NCI-H1417 treated with DMSO at 0.1 percent for 48 hours (cell line): ENCODE results near the gene MBOAT1.
"Not testable (repeated sequence)": the region's sequence is repeated elsewhere in the genome, so short reads cannot be mapped to it uniquely, and the experiment has no call there.

Experiments
- DNase-seq: peaks from one replicate; lab custom pipeline; 2025; lab: John Stamatoyannopoulos, UW

The MBOAT1 gene

DNA sequence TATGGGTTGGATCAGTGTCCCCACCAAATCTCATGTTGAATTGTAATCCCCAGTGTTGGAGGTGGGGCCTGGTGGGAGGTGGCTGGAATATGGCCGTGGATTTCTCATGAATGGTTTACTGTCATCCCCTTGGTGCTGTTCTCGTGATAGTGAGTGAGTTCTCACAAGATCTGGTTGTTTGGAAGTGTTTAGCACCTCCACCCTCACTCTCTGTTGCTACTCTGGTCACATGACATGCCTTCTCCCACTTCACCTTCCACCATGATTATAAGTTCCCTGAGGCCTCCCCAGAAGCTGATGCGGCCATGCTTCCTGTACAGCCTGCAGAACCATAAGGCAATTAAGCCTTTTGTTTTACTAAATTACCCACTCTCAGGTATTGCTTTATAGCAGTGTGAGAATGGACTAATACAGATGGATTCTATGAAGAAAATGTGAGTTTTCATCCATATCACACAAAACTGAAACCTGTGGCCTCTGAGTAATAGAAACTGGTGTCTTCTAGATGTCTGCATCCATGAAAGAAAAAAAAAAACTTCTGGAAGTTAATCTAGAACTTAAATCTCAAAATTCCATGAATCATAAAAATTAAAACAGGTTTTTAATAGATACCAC is 39.3 kb downstream of the MBOAT1 start:
- no peak for DNase-seq

DNA sequence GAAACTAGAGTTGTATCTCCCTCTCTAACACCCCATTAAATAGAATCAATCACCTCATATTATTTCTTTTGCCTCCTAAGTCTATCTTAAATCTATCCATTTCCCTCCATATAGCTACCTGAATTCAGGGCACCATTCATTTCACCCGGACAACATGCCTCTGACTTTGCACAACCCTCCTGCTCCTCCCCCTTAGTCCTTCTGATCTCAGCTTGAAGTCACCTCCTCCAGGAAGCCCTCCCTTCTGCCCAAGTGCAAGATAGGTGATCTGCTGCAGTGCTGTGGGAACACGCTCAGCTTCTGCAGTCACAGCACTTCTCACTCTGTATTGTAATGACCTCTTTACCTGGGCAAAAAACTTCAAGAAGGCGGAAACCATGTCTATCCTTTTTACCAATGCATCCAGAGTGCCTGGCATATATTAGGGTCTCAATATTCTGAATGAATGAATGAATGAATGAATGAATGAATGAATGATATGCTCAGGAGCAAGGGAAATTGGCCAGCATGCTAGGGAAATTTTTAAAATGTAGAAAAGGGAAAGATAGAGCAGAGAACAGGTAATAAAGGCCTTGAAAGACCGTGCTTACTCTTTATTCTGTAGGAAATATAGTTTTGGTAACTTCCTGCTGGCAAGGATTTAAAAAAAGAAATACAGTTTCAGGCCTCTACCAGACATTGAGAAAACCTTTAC is 41.7 kb downstream of the MBOAT1 start:
- no peak for DNase-seq

DNA sequence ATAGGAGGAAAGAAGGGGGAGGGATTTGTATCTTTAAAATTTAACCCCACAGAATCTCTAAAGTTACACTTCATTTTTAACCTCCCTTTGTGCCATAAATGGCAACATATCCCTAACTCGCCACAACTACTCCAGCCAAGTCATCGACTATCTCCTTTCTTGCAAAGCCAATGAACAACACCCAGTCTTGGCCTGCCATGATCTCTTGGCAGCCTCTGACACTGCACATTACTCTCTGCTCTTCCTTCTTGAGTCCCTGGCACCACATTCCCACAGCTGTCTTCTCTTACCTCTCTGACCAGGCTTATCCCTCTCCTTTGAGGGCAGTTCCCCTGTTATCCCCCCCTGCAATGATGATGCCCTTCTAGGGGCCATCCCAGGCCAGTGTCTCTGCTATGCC is 42.5 kb downstream of the MBOAT1 start:
- no peak for DNase-seq

DNA sequence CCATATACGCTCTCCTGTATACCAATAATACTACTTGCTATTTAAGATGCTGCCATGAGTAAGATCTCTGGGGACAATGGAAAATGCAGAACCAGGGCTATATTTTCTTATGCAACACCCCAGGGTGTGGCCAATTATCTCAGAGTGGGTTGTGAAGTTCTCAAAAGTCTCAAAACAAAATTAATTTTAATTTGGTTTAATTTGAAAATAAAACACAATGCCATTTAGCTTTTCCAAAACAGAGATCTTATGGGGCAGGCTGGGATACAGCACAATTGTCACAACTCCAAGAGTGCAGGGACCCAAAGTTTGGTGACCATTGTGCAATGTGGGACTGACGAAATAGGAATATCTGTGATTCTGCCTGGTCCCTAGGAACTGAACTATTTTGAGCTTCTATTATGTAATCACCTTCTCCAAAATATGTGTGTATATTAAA is 43.1 kb downstream of the MBOAT1 start:
- no peak for DNase-seq

DNA sequence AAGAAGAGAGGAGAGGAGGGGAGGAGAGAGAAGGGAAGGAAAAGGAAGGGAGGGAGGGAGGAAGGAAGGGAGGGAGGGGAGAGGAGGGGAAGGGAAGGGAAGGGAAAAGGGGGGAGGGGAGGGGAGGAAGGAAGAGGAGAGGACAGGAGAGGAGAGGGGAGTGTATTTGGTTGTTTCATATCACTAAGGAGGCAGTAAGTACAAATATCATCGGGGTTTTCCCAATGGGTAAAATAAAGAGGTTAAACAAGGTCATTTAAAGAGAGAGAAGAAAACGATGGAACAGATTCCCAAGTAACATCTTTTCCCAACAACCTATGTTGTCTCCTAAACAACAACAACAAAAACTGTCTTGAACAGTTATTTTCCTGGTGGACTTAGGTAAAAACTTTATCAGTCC is 43.6 kb downstream of the MBOAT1 start:
- DNase-seq = no peak

DNA sequence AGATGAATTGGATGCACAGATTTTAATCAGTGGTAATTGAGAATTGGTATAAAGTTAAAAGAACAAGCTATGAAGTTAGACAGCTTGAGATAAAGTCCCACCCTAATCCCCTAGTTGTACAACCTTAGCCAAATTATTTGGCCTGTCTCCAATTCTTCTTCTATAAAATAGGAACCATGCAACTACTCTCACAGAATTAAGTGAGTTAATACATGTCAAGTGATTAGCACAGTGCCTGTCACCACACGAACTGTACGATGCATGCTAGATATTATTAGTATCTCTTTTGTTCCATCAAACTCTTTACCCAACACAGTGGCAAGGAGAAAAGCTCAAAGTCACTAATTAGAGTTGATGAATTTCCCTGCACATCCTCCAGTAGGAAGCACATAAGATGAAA is 44.7 kb downstream of the MBOAT1 start:
- no peak for DNase-seq

DNA sequence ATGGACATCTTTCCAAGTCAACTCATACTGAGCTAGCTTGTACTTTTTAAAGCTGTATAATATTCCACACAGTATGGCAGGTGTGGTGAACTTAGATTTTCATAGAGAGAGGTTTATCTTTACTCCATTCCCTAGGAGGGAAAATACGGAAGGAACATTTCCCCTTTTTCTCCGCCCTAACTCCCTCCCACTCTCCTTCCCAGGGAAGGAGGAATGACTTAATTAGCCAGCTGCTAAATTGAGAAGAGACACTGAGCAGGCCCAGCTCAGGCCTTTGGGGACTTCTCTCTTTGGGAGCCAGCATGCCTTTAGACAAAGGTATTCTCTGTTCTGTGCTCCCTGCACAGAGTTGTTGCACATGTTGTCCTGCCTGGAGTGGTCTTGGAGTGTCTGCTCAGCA is 46.1 kb downstream of the MBOAT1 start:
- no peak for DNase-seq

DNA sequence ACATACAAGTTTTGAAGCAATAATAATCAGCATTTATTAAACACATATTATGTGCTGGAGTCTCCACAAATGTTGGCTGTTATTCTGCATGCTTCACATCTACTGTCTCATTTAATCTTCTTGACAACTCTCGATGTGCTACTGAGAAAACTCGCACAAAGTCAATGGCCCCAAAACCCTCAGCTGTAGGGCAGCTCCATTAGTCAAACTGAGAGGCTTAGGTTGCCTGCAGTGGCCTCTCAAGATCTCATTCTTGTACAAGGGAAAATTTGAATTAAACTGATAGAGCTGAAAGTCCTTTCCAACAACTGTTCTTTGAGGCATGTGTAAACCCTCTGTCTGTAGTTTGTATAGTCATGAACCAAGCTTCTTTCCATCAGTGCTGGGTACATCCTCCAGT is 49.8 kb downstream of the MBOAT1 start:
- DNase-seq = no peak

DNA sequence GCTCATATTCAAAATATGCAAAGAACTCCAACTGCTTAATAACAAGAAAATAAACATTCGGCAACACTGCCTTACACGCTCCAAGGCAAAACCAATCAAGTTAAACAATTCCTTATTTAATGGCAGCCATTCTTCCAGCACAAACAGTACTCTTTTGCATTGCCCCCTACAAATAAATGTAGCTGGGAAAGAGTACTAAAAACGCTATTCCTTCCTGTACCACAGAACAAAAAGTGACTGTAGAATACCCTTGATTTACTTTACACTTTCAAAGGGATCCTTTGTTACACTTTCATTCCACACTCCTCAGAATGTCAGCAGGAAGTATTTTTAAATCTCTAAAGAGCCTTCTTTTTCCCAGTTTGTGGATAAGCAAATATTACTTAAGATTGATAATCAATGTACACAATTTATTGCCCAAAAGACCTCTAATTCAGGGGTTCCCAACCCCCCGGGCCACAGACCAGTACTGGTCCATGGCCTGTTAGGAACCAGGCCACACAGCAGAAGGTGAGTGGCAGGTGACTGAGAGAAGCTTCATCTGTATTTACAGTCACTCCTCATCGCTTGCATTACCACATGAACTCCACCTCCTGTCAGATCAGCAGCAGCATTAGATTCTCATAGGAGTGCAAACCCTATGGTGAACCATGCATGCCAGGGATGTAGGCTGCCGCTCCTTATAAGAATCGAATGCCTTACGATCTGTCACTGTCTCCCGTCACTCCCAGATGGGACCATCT is 51.6 kb downstream of the MBOAT1 start:
- no peak for DNase-seq

DNA sequence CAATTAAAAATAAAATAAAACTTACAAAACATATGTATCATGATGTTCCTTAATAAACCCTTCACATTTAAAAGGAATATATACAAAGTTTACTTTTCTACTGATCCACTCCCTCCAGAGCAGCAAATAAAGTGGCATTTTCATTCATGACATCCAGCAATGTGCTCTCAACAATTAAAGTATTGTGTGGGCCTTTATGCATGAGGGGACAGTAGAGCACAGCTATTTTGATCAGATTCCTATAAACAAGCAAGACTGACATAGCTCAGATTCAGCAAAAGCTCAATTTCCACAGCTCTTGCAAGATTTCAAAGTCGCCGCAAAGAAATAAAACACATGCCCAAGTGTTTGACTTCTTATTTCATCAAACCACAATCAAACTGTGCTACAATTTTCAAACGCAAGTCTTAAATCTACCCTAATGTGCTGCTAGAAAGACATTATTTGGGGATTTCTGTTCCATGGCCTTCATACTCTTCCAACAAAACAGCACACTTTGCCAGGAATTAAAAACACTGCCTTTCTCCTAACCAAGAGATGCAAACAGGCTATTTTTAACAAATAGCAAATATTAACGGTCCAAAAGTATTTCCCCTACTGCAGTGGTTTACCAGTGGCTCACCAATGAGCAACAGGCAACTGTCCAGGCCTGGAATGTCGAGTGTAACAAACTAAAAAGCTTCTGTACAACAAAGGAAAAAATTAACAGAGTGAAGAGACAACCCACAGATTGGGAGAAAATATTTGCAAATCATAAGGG is 52.3 kb downstream of the MBOAT1 start:
- DNase-seq = no peak

DNA sequence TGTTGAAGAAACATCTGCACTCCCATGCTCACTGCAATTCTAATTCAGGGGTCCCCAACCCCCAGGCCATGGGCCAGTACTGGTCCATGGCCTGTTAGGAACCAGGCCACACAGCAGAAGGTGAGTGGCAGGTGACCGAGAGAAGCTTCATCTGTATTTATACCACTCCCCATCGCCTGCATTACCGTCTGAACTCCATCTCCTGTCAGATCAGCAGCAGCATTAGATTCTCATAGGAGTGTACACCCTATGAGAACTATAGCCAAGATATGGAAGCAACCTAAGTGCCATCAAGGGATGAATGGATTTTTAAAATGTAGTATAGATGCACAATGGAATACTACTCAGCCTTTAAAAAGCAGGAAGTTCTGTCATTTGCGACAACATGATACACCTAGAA is 53.2 kb downstream of the MBOAT1 start:
- no peak for DNase-seq

DNA sequence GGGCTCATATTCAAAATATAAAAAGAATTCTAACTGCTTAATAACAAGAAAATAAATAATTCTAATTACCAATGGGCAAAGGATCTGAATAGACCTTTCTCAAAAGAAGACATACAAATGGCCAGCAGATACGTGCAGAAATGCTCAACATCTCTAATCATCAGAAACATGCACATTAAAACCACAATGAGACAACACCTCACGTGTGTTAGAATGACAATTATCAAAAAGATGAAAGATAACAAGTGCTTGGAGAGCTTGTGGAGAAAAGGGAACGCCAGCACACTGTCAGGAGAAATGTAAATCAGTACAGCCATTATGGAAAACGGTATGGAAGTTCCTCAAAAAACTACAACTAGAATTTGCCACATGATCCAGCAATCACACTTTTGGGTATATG is 53.6 kb downstream of the MBOAT1 start:
- no peak for DNase-seq

DNA sequence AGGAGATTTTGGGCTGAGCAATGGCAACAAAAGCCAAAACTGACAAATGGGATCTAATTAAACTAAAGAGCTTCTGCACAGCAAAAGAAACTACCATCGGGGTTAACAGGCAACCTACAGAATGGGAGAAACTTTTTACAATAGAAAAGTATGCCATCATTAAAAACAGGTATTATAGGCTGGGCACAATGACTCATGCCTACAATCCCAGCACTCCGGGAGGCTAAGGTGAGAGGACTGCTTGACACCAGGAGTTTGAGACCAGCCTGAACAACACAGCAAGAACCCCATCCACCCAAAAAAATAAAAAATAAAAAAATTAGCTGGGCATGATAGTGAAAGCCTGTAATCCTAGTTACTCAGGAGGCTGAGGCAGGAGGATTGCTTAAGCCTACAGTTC is 55.4 kb downstream of the MBOAT1 start:
- DNase-seq = no peak

DNA sequence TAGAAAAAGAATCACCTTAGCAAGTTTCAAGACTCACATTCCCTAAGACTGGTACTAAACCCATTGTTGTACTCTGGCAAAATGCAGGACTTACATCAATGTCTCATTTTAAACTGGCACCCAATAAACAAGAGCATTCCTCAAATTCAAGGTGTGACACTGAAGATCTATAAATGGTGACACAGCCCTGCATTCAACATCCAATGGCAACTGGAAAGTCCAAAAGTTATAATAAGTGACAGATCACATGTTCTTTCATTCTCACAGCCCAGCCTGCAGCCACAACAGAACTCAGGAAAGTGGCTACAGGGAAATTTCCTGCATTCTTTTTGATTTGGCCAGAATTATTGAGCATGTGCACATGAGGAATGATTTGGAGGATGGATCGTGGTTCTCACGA is 57.5 kb downstream of the MBOAT1 start:
- no peak for DNase-seq

DNA sequence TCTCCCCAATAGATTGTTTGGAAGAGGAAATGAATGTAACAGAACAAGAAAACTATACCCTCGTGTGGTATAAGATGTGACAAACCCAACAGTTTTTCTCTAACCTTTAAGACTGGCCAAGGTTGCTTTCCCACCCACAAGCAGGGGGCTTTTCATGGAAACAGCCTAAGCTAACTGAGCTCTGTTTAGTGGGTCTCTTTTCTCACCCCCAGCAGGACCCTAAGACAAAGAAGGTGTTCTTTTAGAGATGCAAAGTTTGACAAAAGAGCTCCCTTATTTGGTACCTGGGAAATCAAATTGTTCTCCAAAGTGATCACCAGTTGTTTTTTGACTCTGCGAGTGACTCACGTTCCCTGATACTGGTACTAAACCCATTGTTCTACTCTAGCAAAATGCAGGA is 59.1 kb downstream of the MBOAT1 start:
- DNase-seq = no peak

DNA sequence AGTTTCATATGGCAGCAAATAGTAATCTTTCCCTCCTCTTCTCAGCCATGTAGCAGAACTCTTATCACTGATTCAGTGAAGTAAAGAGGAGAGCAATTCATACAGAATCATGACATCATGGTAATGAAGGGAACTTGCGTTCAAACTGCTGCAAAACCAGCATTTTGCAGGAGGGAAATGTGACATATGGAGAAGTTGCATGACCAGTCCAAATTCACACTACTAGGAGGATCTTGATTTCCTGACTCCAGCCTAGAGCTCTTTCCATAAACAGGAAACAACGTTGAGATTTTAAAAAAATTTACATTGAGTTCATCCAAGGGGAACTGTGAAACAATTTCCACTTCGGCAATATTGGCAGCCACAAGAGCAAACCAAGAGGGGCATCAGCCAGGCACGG is 63.8 kb downstream of the MBOAT1 start:
- DNase-seq = no peak

DNA sequence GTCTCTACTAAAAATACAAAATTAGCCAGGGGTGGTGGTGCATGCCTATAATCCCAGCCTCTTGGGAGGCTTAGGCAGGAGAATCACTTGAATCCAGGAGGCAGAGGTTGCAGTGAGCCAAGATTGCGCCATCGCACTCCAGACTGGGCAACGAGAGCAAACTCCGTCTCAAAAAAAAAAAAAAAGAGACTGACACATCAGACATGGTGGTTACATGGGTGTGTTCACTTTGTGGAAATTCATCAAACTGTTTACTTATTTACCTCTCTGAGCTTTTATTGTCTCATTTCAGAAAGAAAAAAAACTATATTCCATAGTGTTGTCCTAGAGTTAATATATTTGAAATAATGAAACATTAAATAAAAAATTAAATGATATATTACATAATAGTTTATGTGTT is 64.8 kb downstream of the MBOAT1 start:
- DNase-seq = no peak

DNA sequence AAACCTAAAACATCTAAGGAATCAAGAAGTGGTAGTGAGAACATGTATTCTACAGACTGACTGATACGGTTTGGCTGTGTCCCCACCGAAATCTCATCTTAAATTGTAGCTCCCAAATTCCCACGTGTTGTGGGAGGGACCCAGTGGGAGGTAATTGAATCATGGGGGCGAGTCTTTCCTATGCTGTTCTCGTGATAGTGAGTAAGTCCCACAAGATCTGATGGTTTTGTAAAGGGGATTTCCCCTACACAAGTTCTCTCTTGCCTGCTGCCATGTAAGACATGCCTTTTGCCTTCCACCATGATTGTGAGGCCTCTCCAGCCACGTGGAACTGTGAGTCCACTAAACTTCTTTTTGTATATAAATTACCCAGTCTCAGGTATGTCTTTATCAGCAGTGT is 65.4 kb downstream of the MBOAT1 start:
- not testable (repeated sequence) for DNase-seq

DNA sequence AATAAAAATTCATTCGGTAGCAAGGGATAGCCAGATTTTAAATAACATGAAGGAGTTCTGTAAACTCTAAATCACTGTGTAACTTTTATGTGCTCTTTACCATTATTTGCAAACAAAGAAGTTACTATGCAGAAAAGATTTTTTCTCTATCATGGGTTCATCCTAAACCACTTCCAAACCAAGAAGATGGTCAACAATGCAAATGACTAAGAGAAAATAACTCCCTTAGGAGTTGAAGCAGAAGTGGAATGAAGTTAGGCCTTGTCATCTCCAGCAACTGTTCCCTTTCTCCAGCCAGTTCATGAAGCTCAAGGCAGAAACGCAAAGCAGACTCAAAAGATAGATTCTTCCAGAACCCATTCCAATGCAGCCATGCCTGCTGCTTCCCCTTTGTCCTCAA is 66.0 kb downstream of the MBOAT1 start:
- DNase-seq = no peak

DNA sequence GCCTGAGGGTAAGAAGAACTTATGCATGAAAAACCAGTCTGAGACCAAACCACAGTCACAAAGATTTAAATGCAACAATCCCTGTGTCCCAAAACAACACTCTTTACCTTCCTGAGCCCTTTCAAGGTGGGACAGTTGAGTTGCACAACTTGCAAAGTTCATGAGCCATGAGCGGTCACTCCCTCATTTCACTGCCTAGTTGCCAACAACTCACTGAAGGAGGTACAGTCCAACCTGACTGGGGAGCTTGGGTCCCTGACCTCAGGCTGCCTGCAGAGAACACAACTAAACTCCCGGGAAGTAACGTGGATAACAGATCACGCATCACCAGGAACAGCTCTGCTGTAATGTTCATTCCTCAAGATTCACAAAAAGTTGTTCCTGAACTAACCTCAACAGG is 69.4 kb downstream of the MBOAT1 start:
- no peak for DNase-seq

DNA sequence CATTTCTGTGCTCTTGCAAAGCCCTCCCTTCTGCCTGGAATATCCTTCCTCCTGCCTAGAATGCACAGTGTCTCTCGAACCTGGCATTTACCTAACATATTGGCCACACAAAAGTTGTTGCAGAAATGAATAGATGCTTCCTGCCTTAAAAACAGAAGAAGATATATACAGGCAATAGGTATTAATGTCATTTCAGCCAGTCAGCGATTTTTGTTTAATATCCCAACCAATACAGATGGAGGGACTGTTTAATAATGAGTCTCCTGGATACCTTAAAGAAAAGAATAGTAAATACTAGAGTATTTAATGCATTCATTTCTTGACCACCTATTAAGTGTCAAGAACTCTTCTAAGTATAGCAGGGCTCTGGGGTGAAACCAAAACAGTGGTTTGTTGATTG is 70.3 kb downstream of the MBOAT1 start:
- DNase-seq = no peak

DNA sequence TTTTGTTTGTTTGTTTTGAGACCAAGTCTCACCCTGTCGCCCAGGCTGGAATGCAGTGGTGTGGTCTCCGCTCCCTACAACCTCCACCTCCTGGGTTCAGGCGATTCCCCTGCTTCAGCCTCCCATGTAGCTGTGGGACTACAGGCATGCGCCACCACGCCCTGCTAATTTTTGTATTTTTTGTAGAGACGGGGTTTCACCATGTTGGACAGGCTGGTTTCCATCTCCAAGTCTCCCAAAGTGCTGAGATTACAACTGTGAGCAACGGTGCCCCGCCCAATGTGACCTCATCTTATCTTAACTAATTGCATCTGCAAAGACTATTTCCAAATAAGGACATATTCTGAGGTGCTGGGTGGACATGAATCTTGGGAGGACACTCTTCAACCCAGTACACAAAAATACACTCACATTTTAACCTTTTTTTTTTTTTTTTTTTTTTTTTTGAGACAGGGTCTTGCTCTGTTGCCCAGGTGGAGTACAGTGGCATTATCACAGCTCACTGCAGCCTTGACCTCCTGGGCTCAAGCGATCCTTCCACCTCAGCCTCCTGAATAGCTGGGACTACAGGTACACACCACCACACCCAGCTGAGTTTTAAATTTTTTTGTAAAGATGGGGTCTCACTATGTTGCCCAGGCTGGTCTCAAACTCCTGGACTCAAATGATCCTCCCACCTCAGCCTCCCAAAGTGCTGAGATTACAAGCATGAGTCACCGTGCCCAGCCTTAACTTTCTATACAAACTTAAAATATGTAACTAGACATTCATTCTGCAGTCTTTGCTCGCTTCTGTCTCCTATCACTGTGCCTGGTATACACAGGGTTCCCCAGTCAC is 72.9 kb downstream of the MBOAT1 start:
- DNase-seq = not testable (repeated sequence)
